Psoas muscle (tissue), 8 donors: ENCODE results near the gene MAST4. TPM values are rescaled to one million over a fixed set of nuclear protein-coding genes. Genes with fewer than 3 reads are reported as not detected.

ENCODE experiments used
- ATAC-seq, 4 donors: fragments of 200-7000 bp; cut with Tn5 transposase; one replicate each; pipeline ENCODE4 v1.9.1; 2020; ENCODE audit warnings: moderate library complexity in 3 of 4, mild to moderate bottlenecking in 2 of 4
- DNase-seq, 2 donors: peaks; one replicate each; pipeline ENCODE4 v3.0.0-alpha.2; 2020
- H3K27ac ChIP-seq: fragments of 200-600 bp; one replicate; pipeline ENCODE4 v1.8.0; 2022
- H3K27me3 ChIP-seq, 3 donors: fragments of 200-600 bp in 1 of 3; one replicate each; pipeline versions ENCODE4 v1.6.1 to v1.8.0; 2013 to 2022; ENCODE audit warnings: low read length in 2 of 3, mild to moderate bottlenecking in 2 of 3, moderate library complexity in 1 of 3; ENCODE audit not compliant: insufficient read depth in 3 of 3
- H3K36me3 ChIP-seq, 2 donors: fragments of 200-600 bp in 1 of 2; one replicate each; pipeline versions ENCODE4 v1.6.1 to v1.8.0; 2013 to 2022; ENCODE audit warnings: low read depth in 1 of 2, mild to moderate bottlenecking in 1 of 2, moderate library complexity in 1 of 2; ENCODE audit not compliant: insufficient read depth in 1 of 2
- H3K4me1 ChIP-seq: fragments of 200-600 bp; one replicate; pipeline ENCODE4 v1.8.0; 2022
- H3K4me3 ChIP-seq: fragments of 200-600 bp; one replicate; pipeline ENCODE4 v1.8.0; 2022; ENCODE audit warnings: mild to moderate bottlenecking
- H3K9me3 ChIP-seq: fragments of 200-600 bp; one replicate; pipeline ENCODE4 v1.8.0; 2022
- WGBS, 3 donors: extraction: QIAGEN DNeasy Blood & Tissue Kit; methylation state at CpG; one replicate each; pipeline versions ENCODE4 v1.1.6 to v1.1.7; 2013; 5-methylcytosine and 5-hydroxymethylcytosine counted together
- intact Hi-C, 2 donors: fragments of 100-400 bp; cut with DNase I; formaldehyde crosslinking; loops; one replicate each; pipeline versions ENCODE4 v1.11.0 to v1.14.2; 2022
- polyA plus RNA-seq, 3 donors: library from polyadenylated mRNA; stranded (reverse); fragments of 200-250 nt; gene quantifications; one replicate each; pipeline ENCODE4 v1.2.3, GENCODE V29; 2013
- total RNA-seq, 4 donors: library from RNA; stranded (reverse); fragmentation: NEBNext Ultra II Directional in 2 of 4; extraction: Animal tissue kit (Norgen Biotek cat#: 25700) in 2 of 4; gene quantifications; one replicate each; pipeline versions ENCODE4 v1.2.1 to v1.2.4, GENCODE V29; 2021 to 2023
- TF ChIP-seq, protein P1 (sequence below): fragments of 200-600 bp; IDR thresholded peaks from one replicate; pipeline ENCODE4 v1.8.0; 2022; ENCODE audit warnings: antibody characterized with exemption
- donor health status: healthy with polysubstance abuse.
- donor health status: DM: no; HTN: no; CAD: no; lungs with moderate emphysema.
- donor health status: Bipolar disorder and iron deficiency.
- donor health status: healthy.
- donor health status: DM: yes; HTN: yes; CAD: no.
- donor health status: DM: no; HTN: no; CAD: no.
- donor health status: DM: no; HTN: no; CAD: no.
- donor health status: DM: yes; HTN: yes; CAD: no.

MAST4 gene
- total and polyA plus RNA-seq, 7 donors = 3.2 to 123 (median 12.1) TPM

- H3K4me3 ChIP-seq = peak overlapping the region; percentile 82
- H3K27me3 ChIP-seq = peaks cover 0 to 45% (median 0%) of the 10 kb centered on the region in 3 donors
- H3K36me3 ChIP-seq = no peaks in the 10 kb centered on the region
- no peak overlapping the region for H3K27ac ChIP-seq
- WGBS, 3 donors = 0 to 1% (median 0%) methylated on average over 34 to 35 of the region's 35 CpGs
- ATAC-seq = peak in 3 of 4 donors; percentile 51 to 59 (median 58)
- H3K4me1 ChIP-seq = peaks cover 6% of the 10 kb centered on the region
- intact Hi-C loops = no loop called here
- DNase-seq = peak; percentile 46 to 58
- TF ChIP-seq, protein P1, sequence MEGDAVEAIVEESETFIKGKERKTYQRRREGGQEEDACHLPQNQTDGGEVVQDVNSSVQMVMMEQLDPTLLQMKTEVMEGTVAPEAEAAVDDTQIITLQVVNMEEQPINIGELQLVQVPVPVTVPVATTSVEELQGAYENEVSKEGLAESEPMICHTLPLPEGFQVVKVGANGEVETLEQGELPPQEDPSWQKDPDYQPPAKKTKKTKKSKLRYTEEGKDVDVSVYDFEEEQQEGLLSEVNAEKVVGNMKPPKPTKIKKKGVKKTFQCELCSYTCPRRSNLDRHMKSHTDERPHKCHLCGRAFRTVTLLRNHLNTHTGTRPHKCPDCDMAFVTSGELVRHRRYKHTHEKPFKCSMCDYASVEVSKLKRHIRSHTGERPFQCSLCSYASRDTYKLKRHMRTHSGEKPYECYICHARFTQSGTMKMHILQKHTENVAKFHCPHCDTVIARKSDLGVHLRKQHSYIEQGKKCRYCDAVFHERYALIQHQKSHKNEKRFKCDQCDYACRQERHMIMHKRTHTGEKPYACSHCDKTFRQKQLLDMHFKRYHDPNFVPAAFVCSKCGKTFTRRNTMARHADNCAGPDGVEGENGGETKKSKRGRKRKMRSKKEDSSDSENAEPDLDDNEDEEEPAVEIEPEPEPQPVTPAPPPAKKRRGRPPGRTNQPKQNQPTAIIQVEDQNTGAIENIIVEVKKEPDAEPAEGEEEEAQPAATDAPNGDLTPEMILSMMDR = no peak
- no peaks in the 10 kb centered on the region for H3K9me3 ChIP-seq
Measured at GRCh38 chr5:66597183-66597757, 1.1 kb downstream of the MAST4 start.

- DNase-seq = no peak
- Histone ChIP-seq H3K27ac (no peak overlapping the region), H3K4me1 (no peaks in the 10 kb centered on the region), H3K36me3 (no peaks in the 10 kb centered on the region), H3K4me3 (no peak overlapping the region), H3K9me3 (no peaks in the 10 kb centered on the region), H3K27me3 (peaks cover 0 to 57% (median 3%) of the 10 kb centered on the region in 3 donors)
- ATAC-seq = no peak
- TF ChIP-seq, protein P1 = no peak
- intact Hi-C loops = no loop called here
- WGBS, 3 donors = 95 to 100% (median 96%) methylated on average over 1 of the region's 1 CpG
Measured at GRCh38 chr5:66602621-66603020, 6.4 kb downstream of the MAST4 start.

- H3K27ac ChIP-seq = no peak overlapping the region
- TF ChIP-seq, protein P1 = no peak
- DNase-seq = no peak
- no peaks in the 10 kb centered on the region for H3K9me3 ChIP-seq
- intact Hi-C loops = no loop called here
- peaks cover 0 to 53% (median 3%) of the 10 kb centered on the region in 3 donors for H3K27me3 ChIP-seq
- no peaks in the 10 kb centered on the region for H3K36me3 ChIP-seq
- 83 to 90% (median 83%) methylated on average over 1 of the region's 1 CpG for WGBS, 3 donors
- H3K4me3 ChIP-seq = no peak overlapping the region
- no peaks in the 10 kb centered on the region for H3K4me1 ChIP-seq
- no peak for ATAC-seq
Measured at GRCh38 chr5:66603164-66603563, 7.0 kb downstream of the MAST4 start.

GRCh38 chr5:66603881-66604280 is 7.7 kb downstream of the MAST4 start:
- H3K4me3 ChIP-seq = no peak overlapping the region
- H3K27me3 ChIP-seq = peaks cover 0 to 46% (median 3%) of the 10 kb centered on the region in 3 donors
- intact Hi-C loops = no loop called here
- TF ChIP-seq, protein P1 = no peak
- no peaks in the 10 kb centered on the region for H3K36me3 ChIP-seq
- no peak for ATAC-seq
- H3K4me1 ChIP-seq = no peaks in the 10 kb centered on the region
- no peak overlapping the region for H3K27ac ChIP-seq
- 86 to 92% (median 90%) methylated on average over 4 of the region's 4 CpGs for WGBS, 3 donors
- DNase-seq = no peak
- H3K9me3 ChIP-seq = no peaks in the 10 kb centered on the region

DNA sequence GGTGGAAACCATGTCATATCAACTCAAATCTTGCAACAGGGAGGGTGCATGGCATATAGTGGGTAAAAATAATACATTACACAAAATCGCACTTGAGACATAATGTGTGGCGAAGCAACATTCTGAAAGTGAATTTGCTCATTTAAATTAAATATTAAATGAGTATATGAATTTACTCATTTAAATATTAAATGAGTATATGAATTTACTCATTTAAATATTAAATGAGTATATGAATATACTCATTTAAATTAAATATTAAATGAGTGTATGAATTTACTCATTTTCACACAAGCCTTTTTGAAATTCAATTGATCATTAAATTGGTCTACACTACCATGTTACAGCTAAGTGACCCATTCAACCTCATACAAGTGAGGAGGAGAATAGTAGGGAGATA is 10.5 kb downstream of the MAST4 start:
- no peaks in the 10 kb centered on the region for H3K36me3 ChIP-seq
- H3K4me1 ChIP-seq = no peaks in the 10 kb centered on the region
- H3K27ac ChIP-seq = no peak overlapping the region
- WGBS, 3 donors = 95 to 96% (median 95%) methylated on average over 2 of the region's 2 CpGs
- DNase-seq = no peak
- intact Hi-C loops = no loop called here
- H3K27me3 ChIP-seq = peaks cover 0 to 22% (median 3%) of the 10 kb centered on the region in 3 donors
- TF ChIP-seq, protein P1 = no peak
- no peak for ATAC-seq
- no peaks in the 10 kb centered on the region for H3K9me3 ChIP-seq
- H3K4me3 ChIP-seq = no peak overlapping the region
